ENCODE measurements around the gene RPS27L. TPM values are rescaled to one million over a fixed set of nuclear protein-coding genes. Genes with fewer than 3 reads are reported as not detected.
A peak's percentile ranks its signal among the peaks of the same experiment; 100 is the strongest.

Gene RPS27L
- total and polyA plus RNA-seq, 8 donors, result 73.2 to 176 (median 127) TPM

GRCh38 chr15:63188247-63188925 is 31.1 kb upstream of the RPS27L start:
- Histone ChIP-seq H3K4me1 (peaks cover 0 to 8% (median 0%) of the 10 kb centered on the region in 3 donors), H3K36me3 (no peaks in the 10 kb centered on the region), H3K27me3 (no peaks in the 10 kb centered on the region), H3K9me3 (no peaks in the 10 kb centered on the region), H3K4me3 (peak overlapping the region in 3 of 4 donors; percentile 41 to 51 (median 48)), H3K27ac (peak overlapping the region in 1 of 4 donors; percentile 48)
- TF ChIP-seq CTCF (IDR thresholded peaks at IDR 0.05), result no peak
- ATAC-seq, result no peak
- WGBS, 2 donors, result 42 to 43% methylated on average over 10 of the region's 10 CpGs
- intact Hi-C loops (cut with DNase I), result no loop called here
- FAIRE-seq, result no peak
- DNase-seq, result no peak

- FAIRE-seq, result no peak
- no peak for TF ChIP-seq CTCF (IDR thresholded peaks at IDR 0.05)
- Histone ChIP-seq H3K27me3 (no peaks in the 10 kb centered on the region), H3K9me3 (no peaks in the 10 kb centered on the region), H3K27ac (no peak overlapping the region), H3K36me3 (no peaks in the 10 kb centered on the region), H3K4me1 (peaks cover 0 to 8% (median 0%) of the 10 kb centered on the region in 3 donors), H3K4me3 (no peak overlapping the region)
- whole genome bisulfite sequencing, 2 donors, result 70 to 81% methylated on average over 5 of the region's 5 CpGs
- ATAC-seq, result no peak
- intact Hi-C loops (cut with DNase I), result no loop called here
- DNase-seq, result no peak
These were observed 30.4 kb upstream of the RPS27L start for GRCh38 chr15:63187589-63188226.

GRCh38 chr15:63186065-63186464 is 28.8 kb upstream of the RPS27L start:
- Histone ChIP-seq H3K9me3 (no peaks in the 10 kb centered on the region), H3K4me3 (no peak overlapping the region), H3K27ac (no peak overlapping the region), H3K4me1 (peaks cover 0 to 5% (median 0%) of the 10 kb centered on the region in 3 donors), H3K36me3 (no peaks in the 10 kb centered on the region), H3K27me3 (no peaks in the 10 kb centered on the region)
- no peak for FAIRE-seq
- intact Hi-C loops (cut with DNase I), result no loop called here
- DNase-seq, result no peak
- TF ChIP-seq CTCF (IDR thresholded peaks at IDR 0.05), result no peak
- WGBS, 2 donors, result 25 to 62% methylated on average over 2 of the region's 2 CpGs
- ATAC-seq, result no peak

- DNase-seq (no peak), ATAC-seq (no peak), FAIRE-seq (no peak)
- no peaks in the 10 kb centered on the region for H3K27me3 ChIP-seq
- no peak overlapping the region for H3K4me3 ChIP-seq
- no peaks in the 10 kb centered on the region for H3K9me3 ChIP-seq
- no peak overlapping the region for H3K27ac ChIP-seq
- H3K4me1 ChIP-seq, result peaks cover 0 to 2% (median 0%) of the 10 kb centered on the region in 3 donors
- intact Hi-C loops (cut with DNase I), result no loop called here
- 49 to 61% methylated on average over 2 of the region's 2 CpGs for WGBS, 2 donors
- no peak for TF ChIP-seq CTCF (IDR thresholded peaks at IDR 0.05)
- H3K36me3 ChIP-seq, result no peaks in the 10 kb centered on the region
These were observed 27.9 kb upstream of the RPS27L start for GRCh38 chr15:63185206-63185605.

GRCh38 chr15:63181648-63182047 is 24.4 kb upstream of the RPS27L start:
- ATAC-seq, result no peak
- Histone ChIP-seq H3K4me1 (no peaks in the 10 kb centered on the region), H3K36me3 (no peaks in the 10 kb centered on the region), H3K4me3 (no peak overlapping the region), H3K27me3 (no peaks in the 10 kb centered on the region), H3K27ac (no peak overlapping the region), H3K9me3 (no peaks in the 10 kb centered on the region)
- WGBS, 2 donors, result 89 to 92% methylated on average over 2 of the region's 2 CpGs
- no peak for FAIRE-seq
- intact Hi-C loops (cut with DNase I), result no loop called here
- TF ChIP-seq CTCF (IDR thresholded peaks at IDR 0.05), result no peak
- DNase-seq, result no peak
